HG03432 (cell line): ENCODE measurements around the gene LAIR1.
"Not testable (repeated sequence)": the region's sequence is repeated elsewhere in the genome, so short reads cannot be mapped to it uniquely, and the experiment has no call there.

Experiments used
- ATAC-seq: cut with Tn5 transposase; IDR thresholded peaks from one replicate; pipeline ENCODE4 v1.9.1; 2021; ENCODE audit warnings: mild to moderate bottlenecking, moderate library complexity; ENCODE audit not compliant: unreplicated experiment

LAIR1 gene, protein sequence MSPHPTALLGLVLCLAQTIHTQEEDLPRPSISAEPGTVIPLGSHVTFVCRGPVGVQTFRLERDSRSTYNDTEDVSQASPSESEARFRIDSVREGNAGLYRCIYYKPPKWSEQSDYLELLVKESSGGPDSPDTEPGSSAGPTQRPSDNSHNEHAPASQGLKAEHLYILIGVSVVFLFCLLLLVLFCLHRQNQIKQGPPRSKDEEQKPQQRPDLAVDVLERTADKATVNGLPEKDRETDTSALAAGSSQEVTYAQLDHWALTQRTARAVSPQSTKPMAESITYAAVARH

DNA sequence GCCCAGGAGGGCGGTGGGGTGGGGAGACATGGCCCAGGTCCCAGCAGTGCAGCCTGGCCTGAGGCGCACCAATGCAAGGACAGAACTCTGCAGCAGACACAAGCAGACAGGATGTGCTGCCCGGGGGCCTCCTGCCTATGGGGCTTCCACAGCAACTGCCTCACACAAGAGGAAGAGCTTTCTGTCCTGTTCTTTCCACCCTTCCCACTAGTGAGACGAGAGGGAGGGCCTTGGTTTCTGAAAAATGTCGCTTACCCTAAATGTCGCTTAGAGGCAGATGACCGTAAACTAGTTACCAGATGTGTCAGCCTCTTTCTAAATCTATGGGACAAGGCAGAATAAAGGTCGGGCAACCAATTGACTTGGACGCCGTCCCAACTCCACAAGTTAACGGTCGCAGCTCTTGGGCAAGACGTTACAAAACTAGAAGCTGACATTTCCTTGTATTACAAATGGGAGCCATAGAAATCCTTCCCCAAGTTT, at the start of gene LAIR1:
LAIR1 (minus strand) TSS at position 157 of the 483 bp plus-strand sequence; CDS start at position 30, 127 bp downstream.
- ATAC-seq = no peak

GRCh38 chr19:54414156-54414555, 49.4 kb upstream of the LAIR1 start:
- no peak for ATAC-seq

DNA sequence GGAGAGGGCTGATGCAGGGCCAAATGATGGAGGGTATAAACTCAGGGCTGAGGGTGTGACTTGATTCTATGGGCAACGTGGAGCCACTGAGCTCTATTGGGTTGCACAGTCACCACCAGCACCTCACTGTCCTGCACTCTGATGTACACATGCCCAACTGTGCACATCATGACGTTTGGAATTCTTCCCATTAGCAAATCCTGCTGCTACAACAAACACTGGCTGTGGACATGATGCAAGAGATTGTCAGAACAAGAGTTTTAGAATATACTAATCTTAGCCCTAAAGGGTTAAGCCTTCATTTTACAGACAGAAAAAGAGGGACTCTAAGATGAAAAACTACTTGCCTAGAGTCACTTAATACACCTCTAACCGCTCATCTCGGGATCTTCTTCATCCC, 48.1 kb upstream of the LAIR1 start:
- ATAC-seq = no peak

DNA sequence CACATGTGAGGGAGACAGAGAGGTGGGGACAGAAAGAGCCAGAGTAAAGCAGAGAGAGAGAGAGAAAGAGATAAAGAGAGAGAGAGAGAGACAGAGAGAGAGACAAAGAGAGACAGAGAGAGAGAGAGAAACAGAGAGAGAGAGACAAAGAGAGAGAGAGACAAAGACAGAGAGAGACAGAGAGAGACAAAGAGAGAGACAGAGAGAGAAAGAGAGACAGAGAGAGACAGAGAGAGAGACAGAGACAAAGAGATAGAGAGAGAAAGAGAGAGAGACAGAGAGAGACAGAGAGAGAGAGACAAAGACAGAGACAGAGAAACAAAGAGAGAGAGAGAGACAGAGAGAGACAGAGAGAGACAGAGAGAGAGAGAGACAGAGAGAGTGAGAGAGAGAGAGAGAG, 46.3 kb upstream of the LAIR1 start:
- no peak for ATAC-seq

DNA sequence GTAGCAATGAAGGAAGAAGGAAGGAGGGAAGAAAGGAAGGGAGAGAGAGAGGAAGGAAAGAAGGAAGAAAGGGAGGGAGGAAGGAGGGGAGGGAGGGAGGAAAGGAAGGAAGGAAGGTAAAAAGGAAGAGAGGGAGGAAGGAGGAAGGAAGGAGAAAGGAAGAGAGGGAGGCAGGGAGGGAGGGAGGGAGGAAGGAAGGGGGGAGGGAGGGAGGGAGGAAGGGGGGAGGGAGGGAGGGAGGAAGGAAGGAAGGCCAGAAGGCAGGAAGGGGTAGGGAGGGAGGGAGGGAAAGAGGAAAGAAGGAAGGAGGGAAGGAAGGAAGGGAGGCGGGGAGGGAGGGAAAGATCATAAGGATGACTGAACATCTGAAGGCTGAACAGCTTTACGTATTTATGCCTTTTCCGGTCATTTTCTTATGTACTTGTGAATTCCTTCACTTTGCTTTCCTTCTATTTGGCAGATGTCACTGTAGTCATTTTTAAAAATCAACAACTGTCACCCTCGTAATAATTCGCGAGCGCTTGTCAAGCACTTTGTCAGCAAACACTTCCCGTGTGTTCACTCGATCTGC, 43.8 kb upstream of the LAIR1 start:
- ATAC-seq = no peak

GRCh38 chr19:54407780-54408179, 43.0 kb upstream of the LAIR1 start:
- no peak for ATAC-seq

- no peak for ATAC-seq
These were observed 40.9 kb upstream of the LAIR1 start for GRCh38 chr19:54405628-54406027.

GRCh38 chr19:54403054-54403453, 38.3 kb upstream of the LAIR1 start:
- no peak for ATAC-seq

- no peak for ATAC-seq
These were observed 36.2 kb upstream of the LAIR1 start for GRCh38 chr19:54400913-54401312.

GRCh38 chr19:54399189-54399588, 34.5 kb upstream of the LAIR1 start:
- no peak for ATAC-seq

DNA sequence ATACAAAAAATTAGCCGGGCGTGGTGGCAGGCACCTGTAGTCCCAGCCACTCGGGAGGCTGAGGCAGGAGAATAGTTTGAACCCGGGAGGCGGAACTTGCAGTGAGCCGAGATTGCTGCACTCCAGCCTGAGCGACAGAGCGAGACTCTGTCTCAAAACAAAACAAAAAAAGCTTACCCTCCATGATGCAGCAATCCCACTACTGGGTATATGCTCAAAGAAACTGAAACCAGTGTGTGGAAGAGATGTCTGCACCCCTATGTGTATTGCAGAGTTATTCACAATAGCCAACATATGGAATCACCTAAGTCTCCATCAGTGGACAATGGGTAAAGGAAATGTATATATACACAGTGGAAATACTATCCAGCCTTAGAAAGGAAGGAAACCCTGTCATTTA, 31.0 kb upstream of the LAIR1 start:
- no peak for ATAC-seq

DNA sequence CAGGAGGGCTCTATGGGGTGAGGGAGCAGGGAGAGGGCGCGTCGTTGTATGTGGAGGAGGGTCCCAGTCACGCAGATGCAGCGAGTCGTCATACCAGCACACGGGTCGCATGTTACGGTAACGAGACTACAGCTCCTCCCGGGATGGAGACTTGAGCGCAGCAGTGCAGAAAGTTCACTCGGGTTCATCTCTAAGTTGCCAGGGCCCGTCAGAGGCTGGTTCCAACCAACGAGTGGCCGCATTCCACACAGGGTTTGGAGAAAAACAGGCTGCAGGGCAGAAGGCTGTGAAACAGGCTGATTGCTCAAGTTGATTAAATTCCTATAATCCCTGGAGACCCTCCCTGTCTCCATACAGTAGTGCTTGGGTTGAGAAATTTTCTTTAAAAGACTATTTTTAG, 28.6 kb upstream of the LAIR1 start:
- ATAC-seq = no peak

DNA sequence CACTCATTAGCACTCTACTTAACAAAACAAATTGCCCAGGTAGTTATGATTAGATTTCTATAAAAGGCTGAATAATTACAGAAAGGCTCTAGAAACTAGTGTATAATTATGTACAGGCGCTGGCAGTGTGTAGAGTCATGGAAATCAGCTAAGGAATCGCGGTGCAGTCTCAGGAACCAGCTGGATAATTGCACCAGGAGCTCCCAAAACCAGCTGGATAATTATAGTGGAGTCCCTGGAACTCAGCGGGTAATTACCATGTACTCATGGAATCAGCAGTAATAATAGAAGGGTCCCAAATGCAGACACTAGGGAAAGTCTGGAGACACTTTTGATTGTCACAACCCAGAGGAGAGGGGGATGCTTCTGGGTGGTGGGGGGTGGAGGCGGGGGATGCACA, 27.4 kb upstream of the LAIR1 start:
- no peak for ATAC-seq

GRCh38 chr19:54391589-54392061, 26.9 kb upstream of the LAIR1 start:
- no peak for ATAC-seq

DNA sequence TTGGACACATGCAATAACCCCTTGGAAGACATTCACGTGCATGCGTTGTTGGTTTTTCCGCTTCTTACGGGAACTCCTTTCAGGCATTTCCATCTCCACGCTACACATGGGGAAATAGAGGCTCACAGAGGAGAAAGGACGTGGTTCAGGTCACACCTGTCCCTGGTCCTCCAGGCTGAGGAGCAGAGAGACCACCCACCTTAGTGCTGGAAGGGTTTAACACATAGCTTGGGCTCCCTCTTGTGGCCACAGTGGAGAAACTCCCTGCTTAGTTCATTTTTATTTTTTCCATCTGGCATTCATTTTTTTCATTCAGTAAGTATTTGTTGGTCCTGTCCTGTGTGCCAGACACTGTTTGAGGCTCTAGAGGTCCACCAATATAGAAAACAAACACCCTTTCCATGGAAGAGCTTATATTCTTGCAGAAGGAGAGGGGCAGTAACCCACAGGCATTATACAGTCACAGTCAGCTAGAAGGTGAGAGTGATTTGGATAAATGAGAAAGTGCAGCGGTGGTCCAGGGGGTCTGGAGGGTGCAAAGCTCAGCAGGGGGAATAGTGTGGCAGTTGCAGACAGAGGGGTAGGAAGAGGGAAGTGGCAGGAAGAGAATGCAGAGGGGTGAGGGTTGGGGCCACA, 26.3 kb upstream of the LAIR1 start:
- no peak for ATAC-seq

DNA sequence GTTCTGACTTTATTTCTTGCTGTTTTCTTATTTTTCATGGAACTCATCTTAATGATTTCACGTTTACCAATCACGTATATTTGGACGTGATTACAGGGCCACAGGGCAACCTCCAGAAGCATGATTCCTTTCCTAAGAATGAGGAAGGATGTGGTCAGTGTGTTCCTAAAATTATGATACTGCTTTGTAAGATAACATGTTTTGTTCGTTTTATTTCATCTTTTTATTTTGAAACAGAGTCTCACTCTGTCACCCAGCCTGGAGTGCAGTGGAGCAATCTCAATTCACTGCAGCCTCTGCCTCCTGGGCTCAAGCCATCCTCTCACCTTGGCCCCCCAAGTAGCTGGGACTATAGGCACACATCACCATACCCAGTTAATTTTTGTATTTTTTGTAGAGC, 24.8 kb upstream of the LAIR1 start:
- no peak for ATAC-seq

DNA sequence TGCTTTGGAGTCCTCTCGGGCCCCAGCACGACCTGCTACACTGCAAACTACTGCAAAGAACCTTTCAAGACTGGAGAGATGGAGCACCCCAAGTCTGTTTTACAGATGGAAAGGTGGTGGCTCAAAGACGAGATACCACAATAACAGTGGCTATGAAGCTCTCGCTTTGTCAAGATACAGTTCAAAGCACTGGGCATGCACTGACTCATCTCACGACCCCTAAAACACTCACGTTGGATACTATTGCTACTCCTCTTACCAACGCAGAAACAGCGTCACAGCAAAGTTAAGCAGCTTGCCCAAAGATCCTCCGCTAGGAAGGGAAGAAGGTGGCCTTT, 24.0 kb upstream of the LAIR1 start:
- ATAC-seq = no peak

DNA sequence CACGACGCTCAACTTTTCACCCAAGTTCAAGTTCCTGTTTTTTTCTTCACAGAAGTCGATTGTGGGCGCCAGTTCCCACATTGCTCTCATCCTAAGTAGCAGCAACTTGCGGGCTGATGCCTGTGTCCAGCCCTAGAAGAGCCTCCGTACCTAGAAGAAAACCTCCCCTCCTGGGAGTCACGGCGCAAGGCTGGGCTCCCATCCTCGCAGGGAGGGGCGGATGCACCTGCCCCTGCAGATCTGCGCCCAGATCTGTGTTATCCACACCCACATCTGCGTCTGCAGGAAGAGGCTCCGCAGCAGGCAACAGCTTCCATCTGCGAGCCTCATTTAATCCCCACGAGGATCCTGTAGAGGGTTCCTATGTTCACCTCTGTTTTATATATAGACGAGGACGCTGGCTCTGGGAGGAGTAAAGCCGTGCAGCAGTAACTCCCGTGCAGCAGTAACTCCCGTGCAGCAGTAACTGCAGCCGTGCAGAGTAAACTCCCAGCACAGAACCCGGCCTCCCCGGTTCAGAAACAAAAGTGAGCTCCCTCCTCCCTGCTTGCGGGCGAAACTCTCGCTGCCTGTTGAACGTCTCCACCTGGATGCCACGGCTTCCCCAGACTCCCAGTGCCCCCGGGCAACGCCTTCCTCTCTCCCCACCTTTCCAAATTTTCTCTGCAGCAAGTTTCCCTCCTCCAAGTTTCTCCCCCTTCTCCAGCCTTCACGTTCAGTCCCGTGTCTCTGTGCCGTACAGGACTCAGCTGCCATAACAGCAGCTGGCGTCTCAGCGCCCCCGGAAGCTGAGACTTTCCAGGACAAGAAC, 23.5 kb upstream of the LAIR1 start:
- ATAC-seq = no peak

DNA sequence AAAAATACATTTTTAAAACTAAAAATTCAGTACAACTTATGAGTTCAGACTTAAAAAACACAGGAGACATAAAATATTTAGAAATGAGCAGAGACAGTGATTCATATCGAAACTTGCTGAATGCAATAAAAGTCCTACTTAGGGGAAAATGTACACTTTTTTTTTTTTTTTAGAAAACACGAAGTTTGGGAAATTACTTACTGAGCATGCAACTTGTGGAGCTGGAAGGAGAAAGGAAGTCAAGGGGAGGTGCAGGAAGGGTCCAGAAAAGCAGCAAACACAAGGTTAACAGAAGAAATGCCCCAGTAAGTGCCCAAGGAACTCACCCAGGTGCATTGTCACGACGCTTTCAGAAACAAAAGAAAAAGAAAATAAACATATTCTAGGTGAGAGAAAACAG, 18.6 kb upstream of the LAIR1 start:
- ATAC-seq = no peak

- ATAC-seq = not testable (repeated sequence)
These were observed 17.3 kb upstream of the LAIR1 start for GRCh38 chr19:54382041-54382440.

DNA sequence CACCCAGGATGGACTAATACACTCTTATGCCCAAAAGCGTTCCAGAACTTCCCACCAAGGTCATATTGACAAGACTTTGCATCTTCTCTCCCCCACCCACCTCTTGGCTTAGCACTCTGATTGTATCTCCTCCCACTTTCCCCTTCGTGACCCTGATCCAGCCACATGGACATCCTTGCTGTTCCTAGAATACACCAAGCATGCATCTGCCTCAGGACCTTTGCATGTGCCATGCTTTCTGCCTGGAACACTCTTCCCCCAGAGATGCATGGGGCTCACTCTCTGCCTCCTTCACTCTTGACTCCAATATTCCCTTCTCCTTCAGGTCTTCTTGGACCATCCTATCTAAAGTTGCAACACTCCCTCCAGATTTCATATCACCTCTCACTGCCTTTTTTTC, 16.2 kb upstream of the LAIR1 start:
- ATAC-seq = no peak
